NCI-H1694 (cell line): Measurements from ENCODE around the gene MRPL54.

Experiments
- DNase-seq: peaks from one replicate; lab custom pipeline; 2025; lab: John Stamatoyannopoulos, UW

MRPL54 gene

DNA sequence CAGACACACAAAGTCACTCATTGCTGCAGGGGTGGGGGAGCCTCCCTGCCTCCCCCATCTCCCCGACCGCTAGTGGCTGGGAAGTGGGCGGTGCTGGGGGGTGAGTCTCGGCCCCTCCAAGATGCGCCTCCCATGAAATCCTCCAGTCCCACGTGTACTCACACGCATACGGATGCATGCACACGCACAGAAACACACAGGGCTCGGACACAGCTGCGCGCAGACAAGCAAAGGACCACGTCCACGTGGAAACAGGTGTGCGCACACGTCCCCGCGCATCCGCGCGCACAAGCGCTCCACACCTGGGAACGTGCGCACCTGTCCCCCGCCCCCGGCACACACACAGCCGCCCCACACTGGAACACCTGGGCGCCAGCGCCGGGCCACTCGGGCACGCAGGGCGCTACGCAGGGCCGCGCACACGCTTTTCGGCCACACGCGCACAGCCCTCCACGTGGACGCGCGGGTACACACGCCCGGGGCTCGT lies 23.0 kb downstream of the MRPL54 start:
- DNase-seq, result no peak

DNA sequence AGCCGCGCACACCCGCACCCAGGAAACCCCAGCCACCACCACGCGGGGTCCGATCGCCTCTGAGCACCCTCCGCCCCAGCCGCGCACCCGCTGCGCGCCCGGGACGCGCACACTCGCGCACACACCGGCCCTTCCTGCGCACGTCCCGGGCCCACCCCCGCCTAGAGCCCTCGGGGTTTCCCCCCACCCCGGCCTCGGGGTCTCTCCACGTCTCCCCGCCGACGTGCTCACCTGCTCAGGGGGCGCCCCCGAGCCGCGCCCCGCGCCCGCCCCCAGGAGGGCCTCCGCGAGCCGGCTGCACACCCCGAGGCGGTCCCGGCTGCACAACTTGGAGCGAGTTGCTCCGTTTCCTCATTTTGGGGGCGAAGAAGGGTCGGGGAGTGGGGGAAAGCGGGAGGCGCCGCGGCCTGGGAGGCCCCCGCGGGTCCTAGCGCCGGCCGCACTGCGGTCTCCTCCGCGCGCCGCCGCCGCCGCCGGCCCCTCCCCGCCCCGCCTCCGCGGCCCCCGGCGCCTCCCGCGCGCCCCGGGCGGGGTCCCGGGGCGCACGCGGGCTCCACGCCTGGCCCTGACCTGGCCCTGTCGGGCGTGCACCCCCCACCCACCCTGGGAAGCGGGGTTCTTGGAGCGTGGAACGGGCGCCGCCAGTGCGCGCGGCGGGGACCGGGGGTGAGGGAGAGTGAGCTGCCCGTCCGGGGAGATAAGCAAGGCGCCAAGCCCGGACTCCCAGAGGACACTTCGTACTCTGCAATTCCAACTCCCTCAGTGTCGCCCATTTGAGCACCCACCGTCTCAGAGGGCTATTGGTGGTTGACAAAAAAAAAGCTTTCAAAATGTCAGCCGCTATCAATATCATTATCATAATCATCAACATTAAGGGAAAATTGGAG lies 23.7 kb downstream of the MRPL54 start, which contains the start of gene MATK:
TSS of gene MATK (minus strand) at position 444 of the 887 bp plus-strand sequence. CDS start 1,246 bp downstream, outside the sequence.
- DNase-seq, result no peak

- DNase-seq, result no peak
Measured at GRCh38 chr19:3788996-3789778, 26.7 kb downstream of the MRPL54 start.

- DNase-seq, result no peak
Measured at GRCh38 chr19:3790209-3790734, 27.8 kb downstream of the MRPL54 start.

- DNase-seq, result no peak
Measured at GRCh38 chr19:3790941-3791340, 28.5 kb downstream of the MRPL54 start.

DNA sequence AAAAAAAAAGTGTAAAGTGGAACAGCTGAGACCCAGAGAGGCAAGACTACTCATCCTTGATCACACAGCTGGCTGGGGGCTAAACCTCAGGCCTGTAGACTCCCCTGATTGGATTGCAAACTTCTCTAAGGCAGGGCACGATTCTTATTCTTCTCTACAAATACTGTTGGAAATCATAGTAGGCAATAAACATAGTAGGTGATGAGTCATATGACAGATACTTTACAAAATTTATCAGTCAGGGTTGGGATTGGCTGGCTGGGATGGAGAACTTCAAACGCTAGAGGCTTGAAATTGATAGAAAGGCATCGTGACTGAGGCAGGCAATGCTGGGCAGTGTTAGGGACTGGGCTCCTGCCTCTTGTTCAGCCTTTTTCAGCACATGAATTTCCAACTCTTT lies 29.6 kb downstream of the MRPL54 start:
- DNase-seq, result no peak

GRCh38 chr19:3793799-3794198 lies 31.3 kb downstream of the MRPL54 start:
- no peak for DNase-seq

DNA sequence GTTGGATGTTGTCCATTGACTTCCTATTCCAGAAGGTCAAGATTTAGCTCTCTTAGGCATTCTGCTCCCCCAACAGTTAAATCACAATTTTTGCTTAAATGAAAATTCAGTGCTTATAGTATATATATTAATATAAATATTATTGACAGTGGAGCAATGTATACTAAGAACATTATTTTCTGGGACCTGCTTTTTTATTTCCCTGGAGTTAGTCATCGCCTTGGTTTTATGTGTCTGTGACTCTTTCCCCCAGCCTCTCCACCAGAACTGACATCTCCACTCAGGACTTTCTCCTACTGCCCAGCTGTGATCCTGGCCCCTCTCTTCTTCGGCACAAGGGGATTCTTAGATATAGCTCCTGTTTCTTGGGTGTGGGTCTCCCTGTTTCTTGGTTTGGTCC lies 33.9 kb downstream of the MRPL54 start:
- DNase-seq, result no peak

DNA sequence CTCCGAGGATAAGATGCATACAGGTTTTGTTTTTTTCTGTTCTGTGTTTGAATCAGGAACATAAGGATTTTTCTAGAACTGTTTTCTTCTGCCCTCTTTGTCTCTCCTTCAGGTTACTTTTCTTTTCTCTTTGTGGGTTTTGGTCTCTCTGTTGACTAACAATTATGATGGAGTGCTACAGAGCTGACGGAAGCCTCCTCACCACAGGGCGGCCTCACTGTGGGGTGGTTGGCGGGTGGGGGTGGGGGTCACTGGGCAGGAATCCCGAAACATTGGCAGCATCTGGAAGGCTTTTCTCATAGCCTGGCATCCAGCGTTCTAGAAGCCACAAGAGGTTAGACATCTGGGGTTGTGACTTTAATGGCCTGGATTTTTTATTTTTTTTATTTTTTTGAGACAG lies 35.7 kb downstream of the MRPL54 start:
- no peak for DNase-seq

DNA sequence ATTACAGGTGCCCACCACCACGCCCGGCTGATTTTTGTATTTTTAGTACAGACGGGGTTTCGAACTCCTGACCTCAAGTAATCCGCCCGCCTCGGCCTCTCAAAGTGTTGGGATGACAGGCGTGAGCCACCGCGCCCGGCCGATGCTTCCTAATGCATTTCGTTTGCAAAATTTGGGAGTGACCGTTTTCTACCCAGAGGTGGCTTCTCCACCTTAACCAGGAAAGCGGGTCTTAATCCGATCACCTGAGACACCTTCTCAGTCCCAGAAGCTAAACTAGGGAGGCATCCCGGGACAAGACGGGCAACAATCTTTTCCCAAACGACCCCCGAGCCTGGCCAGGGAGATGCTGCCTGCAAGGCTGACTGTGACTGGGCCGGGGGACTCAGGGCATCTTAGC lies 38.5 kb downstream of the MRPL54 start:
- no peak for DNase-seq

GRCh38 chr19:3801412-3802096 lies 39.1 kb downstream of the MRPL54 start:
- DNase-seq, result no peak

GRCh38 chr19:3803114-3803888 lies 40.8 kb downstream of the MRPL54 start:
- DNase-seq, result no peak

- DNase-seq, result no peak
Measured at GRCh38 chr19:3803986-3804385, 41.5 kb downstream of the MRPL54 start.

GRCh38 chr19:3804429-3804828 lies 41.9 kb downstream of the MRPL54 start:
- no peak for DNase-seq

DNA sequence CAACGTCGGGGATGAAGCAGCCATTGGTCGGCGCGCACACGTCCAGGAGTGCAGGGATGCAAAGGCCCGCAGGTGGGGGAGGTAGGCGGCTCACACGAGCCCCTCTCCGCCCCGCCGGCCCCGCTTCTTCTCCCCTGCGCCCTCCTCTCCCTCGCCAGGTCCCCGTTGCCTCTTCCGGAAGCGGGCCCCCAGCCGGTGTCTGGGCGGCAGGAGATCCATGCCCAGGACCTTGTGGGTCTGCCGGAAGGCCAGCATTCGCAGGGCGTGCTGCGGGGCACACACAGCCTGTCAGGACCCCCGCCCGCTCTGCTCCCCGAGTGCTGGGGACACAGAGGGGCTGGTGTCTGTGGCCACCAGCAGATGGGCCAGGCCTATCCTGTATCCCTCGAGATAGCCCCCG lies 43.4 kb downstream of the MRPL54 start:
- no peak for DNase-seq

GRCh38 chr19:3807131-3807480 lies 44.6 kb downstream of the MRPL54 start:
- no peak for DNase-seq

GRCh38 chr19:3807574-3808354 lies 45.3 kb downstream of the MRPL54 start:
- no peak for DNase-seq

DNA sequence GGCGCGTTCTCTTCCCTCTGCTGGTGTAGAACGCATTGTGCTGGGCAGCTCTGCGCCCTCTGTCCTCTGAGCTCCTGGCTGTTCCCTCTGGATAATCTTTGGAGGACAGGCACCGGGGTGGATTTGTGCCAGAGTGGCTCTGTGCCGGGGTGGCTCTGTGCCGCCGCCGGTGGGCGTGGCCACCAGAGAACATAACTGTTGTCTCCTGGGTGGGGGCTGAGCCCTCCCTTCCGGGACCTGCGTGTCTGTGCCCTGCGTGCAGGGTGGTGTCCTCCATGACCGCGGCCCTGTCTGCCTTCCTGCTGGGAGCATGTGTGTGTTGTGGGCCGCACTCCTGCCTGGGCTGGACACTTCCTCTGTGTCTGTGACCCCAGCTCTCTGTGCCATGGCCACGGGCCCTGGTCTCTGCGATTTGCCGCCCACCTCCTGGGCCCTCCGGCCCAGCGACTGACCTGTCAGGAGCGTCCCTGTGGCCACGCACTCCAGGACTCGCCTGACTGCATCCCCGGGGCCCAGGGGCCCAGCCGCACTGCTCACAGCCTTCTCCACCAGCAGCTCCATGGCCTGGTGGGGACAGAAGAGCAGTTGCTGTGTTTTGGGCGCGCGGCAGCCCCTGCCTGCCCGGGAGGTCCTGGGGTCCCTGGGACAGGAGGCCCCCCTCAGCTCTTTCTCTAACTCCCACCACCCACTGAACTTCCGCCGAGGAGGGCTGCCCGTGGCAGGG lies 46.1 kb downstream of the MRPL54 start:
- DNase-seq, result no peak

DNA sequence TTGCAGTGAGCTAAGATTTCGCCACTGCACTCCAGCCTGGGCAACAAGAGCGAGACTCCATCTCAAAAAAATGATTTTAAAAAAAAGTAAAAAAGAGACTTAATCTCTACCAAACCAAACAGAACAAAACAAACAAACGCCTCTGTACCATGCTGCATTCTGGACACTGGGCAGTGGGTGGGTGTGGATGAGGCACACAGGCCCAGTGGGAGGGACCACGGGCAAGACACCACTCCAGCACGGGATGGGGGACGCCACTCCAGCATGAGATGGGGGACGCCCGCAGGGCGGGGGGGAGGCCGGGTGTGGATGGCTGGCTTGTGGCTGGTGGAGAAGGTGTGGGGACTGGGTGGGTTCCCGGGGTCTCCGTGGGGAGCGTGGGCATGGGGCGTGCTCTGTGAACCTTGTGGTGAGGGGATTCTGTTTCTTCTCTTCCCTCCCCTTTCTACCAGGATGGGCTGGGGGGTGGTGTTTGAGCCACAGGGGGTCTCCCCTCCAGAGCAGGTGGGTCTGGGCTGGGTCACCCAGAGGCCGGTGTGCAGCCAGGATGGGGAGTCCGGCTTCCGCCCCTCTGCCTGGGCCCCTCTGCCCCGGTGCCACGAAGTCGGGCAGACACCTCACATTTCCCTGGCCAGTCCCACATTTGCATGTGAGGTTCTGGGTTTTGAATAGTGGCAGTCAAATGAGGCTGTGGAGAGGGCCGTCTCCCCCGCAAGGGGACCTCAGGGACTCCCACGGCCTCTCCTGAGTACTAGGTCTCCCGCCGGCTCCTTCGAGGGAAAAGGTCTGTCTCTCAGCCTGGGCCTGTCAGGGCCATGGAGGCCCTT lies 47.6 kb downstream of the MRPL54 start:
- DNase-seq, result no peak
